Stimulated activated CD8-positive, alpha-beta memory T cell treated with anti-CD3 and anti-CD28 coated beads, Interleukin-12 subunit alpha, Interleukin-12 subunit beta, amount 100 ng/mL, for 24 hours (primary cell): ENCODE results near the gene DOCK7.

ENCODE experiments used
- DNase-seq: peaks from one replicate; pipeline ENCODE4 v3.0.0-alpha.2; 2020; ENCODE audit errors: extremely low read depth

DOCK7 gene

DNA sequence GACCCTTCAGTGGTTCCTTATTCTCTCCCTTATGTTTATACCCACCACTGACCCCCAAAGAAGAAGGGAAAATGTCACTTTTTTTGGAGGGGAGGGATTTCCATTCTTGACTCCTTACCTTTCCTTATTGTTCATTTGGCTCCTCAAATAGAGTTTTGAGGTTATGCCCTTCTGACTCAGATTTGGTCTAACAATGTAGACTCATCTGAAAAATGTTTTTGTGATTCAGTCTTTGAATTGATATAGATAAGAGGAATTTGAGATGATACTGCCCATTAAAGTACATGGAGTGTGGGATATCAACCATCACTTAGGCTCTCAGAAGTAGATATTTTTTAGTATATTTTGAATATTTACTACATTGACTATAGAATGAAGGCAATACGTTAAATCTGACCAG is 235.2 kb downstream of the DOCK7 start:
- no peak for DNase-seq

DNA sequence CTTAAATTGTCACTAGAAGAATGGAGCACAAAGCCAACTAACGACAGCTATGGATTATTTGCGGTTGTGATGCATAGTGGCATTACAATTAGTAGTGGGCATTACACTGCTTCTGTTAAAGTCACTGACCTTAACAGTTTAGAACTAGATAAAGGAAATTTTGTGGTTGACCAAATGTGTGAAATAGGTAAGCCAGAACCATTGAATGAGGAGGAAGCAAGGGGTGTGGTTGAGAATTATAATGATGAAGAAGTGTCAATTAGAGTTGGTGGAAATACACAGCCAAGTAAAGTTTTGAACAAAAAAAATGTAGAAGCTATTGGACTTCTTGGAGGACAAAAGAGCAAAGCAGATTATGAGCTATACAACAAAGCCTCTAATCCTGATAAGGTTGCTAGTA is 237.9 kb downstream of the DOCK7 start:
- DNase-seq, result no peak

DNA sequence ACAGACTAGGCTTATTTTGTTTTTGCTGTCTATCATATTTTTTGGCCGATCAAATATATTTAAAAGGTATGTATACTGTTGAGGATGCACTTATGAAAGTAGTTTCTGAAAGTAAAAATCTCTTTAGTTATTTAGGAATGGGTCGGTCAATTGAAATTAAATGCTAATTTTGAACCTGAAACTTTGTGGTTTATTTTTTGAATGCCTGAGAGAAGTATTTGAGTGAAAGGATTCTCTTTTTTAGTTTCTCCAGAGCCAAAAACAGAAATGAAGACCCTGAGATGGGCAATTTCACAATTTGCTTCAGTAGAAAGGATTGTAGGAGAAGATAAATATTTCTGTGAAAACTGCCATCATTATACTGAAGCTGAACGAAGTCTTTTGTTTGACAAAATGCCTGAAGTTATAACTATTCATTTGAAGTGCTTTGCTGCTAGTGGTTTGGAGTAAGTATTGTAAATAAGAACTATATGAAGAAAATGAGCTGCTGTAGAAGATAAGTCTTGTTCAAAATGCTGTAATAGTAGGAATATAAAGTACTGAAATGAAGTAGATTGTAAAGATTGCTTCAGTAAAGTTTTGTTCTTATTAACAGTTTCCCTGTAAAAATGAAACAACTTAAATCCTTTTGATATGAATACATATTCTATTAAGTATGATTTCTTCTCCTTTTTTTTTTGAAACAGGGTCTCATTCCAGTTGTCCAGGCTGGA is 239.8 kb downstream of the DOCK7 start:
- DNase-seq, result no peak

DNA sequence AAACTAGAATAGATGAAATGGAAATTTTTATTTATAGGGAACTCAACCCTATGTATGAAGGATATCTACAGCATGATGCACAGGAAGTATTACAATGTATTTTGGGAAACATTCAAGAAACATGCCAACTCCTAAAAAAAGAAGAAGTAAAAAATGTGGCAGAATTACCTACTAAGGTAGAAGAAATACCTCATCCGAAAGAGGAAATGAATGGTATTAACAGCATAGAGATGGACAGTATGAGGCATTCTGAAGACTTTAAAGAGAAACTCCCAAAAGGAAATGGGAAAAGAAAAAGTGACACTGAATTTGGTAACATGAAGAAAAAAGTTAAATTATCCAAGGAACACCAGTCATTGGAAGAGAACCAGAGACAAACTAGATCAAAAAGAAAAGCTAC is 243.5 kb downstream of the DOCK7 start:
- DNase-seq, result no peak

DNA sequence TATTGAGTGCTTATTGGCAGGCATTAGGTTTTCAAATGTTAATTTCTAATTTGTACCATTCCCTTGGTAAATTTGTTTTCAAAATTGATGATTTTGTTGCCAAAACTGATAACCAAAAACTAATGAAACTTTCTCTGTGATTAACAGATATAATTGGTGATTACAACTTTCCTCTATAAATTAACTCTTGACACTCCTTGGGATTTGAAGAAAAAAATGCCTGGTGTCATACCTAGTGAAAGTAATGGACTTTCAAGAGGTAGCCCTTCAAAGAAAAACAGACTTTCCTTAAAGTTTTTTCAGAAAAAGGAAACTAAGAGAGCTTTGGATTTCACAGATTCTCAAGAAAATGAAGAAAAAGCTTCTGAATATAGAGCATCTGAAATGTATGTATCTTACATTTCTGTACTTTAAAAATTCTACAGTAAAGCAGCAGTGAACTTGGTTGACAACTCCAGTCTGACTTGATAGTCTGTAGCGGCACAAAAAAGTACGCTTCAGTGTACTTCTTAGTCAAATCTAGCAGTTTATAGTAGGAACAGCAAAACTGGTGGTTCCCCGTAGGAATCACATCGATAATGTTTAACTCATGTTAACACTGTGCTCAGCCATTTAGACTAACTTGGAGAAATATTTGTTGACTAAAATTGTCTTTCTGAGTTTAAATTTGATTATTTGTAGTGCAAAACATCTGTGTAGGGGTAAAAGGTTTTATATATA is 248.4 kb downstream of the DOCK7 start:
- DNase-seq, result no peak

DNA sequence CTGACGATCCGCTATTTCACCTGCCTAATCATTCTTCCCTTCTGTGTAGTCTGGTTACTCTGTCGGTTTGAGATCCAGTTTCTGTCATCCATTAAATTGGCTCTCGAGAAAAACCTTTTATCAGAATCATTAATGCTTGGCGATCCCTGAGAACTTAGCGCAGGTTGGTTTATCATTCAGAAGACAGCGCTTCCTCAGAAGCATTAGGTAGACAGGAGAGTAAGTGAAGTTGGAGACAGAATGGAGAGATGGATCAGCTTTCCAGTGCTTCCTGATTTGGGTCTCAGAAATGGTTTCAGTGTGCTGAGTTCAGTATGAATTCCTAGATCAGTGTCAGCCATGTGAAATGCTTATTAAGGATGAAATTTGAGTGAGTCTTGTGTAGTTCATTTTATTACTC is 250.0 kb downstream of the DOCK7 start:
- no peak for DNase-seq

DNA sequence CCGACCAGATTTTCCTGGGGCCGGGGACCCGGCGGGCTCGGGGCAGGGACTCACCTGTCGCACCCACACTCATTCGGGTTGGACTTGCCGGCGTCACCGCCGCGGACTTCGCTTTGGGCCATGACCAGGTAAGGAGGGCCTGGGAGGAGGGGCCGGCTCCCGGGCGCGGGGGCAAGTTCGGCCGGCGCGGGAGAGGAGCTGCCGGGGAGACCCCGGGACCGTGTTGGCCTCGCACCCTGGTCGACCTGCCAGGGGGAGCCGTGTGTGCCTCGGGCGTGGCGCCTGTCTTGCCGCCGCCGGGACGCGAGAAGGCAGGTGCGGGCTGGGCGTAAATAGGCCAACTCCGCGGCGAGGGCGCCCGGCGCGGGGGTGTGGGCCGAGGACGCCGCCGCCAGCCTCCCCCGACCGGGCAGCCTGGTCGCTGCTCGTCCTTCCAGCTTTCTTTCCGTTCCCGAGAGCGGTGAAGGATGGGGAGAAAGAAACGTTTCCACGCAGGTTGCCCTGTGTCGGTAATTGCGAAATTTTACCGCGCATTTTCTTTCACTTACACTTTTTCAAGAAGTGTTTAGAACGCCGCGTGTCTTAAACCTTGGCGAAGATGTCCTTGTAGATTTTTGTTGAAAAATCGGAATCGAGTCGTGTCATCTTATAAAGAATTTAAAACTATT is 250.8 kb downstream of the DOCK7 start:
- peak; percentile 5 for DNase-seq

DNA sequence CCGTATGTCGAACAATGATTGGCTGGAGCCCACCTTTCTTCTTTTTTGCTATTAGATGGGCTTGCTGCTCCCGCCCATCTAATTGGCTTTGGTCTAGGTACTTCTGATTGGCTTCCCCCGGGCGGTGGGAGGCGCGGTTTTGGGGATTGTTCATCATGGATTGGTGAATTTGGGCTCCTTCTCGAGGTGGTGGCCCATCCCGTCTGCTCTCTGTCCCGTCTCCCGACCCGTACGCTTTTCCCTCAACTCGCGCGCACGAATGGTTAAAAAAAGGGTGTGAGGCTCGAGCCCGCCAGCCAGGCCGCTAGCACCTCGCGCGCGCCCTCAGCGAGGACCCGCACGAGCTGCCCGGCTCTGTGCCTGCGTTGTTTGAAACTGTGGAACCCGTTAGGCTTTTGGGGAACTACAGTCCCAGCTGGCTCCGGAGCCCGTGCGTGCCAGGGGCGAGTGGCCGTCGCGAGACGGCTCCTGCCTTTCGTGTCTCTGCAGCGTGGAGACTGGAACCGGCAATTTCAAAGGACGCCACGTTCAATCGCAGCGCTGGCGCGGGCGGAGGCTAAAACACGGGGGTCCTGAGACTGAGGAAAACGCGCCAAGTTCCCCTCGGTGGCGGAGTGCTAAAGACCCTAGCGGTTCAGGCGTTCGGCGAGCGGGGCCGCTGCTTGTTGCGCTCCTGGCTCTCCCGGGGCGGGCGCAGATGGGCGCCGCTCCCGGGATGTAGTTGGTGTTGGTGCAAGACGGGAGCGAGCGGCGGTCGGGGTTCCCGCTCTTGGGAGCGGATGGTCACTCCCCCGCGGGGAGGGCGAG is 251.5 kb downstream of the DOCK7 start, which contains the start of gene USP1:
USP1 (plus strand) TSS at position 584 of the 807 bp plus-strand sequence. CDS start 2,819 bp downstream, outside the sequence.
- peak; percentile 95 for DNase-seq

DNA sequence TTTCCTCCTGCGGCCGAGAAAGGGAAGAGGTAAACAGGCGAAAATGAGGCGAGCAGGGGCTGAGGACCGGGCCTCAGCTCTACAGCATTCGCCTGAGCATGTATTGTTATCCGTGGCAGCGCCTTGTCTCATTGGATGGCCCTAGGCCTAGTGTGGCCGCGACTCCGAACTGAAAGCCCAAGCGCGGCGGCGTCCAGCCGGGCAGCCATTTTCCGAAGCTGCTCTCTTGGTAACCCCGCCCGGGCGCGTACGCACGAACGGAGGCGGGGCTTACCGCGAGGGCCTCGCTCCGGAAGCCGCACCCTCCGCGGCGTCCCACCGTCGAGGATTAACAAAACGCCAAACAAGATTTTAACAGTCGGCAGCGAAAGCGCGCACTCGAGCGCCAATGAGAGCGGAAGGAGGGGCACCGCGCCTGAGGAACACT is 252.1 kb downstream of the DOCK7 start:
- DNase-seq, result peak; percentile 90

DNA sequence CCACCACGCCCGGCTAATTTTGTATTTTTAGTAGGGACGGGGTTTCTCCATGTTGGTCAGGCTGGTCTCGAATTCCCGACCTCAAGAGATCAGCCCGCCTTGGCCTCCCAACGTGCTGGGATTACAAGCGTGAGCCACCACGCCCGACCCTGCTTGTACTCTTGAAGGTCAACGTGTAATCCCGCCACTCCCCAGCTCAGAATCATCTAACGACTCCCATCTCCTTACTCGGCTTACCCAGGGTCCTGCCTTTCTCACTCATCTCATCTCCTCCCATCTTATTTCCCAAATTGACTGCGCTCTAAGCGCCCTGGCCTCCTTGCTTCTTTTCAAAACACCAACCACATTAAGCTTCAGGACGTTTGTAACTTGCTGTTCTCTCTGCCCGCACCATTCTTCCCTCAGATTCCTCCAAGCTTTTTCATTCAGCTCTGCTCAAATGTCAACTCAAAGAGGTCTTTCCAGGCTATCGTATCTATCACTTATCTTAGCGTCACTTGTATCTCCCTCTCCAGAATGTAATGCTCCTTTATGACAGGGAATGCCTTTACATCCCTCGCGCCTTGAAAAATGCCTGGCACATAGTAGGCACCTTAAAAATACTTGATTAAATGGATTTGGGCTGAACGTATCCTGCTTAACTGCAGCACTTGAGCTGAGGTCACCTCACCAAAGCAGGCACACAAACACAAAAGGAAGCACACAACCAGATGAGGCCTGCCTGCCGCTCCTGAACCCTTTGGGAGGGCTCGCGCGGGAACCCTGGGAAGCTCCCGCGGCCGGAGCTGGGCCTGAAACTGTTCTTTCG is 252.8 kb downstream of the DOCK7 start:
- no peak for DNase-seq

DNA sequence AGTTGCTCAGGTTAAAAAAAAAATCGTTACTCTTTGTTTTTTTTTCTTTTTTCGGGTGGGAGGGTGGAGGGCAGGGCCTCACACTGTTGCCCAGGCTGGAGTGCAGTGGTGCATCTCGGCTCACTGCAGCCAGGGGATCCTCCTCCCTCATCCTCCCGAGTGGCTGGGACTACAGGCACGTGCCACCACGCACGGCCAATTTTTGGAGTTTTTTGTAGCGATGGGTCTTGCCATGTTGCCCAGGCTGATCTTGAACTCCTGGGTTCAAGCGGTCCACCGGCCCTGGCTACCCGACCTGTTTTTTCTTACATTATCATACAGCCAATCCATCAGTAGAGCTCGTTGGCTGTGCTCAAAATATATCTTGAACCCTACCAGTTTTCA is 253.6 kb downstream of the DOCK7 start:
- DNase-seq, result no peak

DNA sequence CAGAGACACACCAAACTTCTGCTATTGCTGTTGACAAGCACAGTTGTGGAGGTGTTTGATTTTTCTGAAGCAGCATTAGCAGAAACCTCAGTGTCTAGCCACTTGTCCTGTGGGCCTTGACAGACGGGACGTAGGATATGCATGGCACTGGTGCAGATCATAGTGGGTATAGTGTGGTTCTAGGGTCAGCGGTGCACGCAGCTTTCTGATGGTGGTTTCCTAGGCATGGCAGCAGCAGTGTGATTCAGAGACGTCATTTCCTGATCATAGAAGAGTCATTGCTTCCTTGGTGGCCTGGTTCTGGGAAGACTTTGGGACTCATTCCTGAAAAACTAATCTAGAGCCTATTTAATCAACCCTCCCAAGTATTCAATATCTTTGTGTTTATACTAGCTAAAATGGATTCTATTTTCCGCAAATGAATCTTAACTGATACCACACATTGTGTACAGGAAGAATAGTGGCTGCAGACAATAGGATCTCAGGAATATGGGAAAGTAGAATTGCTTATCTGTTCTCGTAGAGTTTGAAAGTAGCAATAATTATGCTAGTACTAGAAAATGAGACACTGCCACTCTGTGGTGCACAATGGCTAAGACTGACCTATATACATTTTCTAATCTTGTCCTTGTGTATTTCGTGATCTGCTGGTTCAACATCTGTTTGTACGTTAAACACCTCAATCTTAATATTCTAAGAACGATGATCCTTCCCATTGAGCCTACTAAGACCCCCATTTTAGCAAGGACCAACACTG is 254.1 kb downstream of the DOCK7 start:
- no peak for DNase-seq

DNA sequence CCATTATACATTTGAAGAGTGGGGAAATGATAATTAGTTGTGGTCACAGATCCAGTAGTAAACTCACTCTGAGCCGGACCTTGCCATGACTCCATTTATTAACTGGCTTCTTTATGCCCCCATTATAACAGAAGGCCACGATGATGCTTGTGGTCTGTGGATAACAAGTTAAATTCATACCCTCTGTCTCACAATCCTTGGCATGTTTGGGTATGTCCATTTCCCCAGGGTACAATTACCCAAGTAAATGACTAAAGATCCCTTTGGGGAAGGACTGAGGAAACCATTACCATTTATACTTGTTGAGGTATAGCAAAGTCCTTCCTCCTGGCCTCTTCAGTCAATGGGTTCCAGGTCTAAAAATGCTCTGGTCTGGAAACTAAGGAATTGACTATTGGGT is 258.6 kb downstream of the DOCK7 start:
- DNase-seq, result no peak

DNA sequence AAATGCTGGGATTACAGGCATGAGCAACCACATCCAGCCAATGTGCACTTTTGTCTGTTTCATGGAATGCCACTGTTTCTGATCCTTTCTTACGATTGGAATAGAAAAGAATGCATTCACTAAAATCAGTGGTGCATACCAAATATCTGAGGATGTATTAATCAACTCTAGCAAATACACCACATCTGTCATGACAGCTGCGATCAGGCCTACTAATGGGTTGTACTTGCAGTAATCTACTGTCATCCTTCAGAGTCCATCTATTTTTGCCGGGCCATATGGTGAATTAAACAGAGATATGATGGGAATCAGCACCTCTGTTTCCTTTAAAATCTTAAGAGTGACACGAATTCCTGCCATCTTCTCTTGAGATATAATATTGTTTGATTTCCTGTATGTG is 259.8 kb downstream of the DOCK7 start:
- DNase-seq, result no peak

DNA sequence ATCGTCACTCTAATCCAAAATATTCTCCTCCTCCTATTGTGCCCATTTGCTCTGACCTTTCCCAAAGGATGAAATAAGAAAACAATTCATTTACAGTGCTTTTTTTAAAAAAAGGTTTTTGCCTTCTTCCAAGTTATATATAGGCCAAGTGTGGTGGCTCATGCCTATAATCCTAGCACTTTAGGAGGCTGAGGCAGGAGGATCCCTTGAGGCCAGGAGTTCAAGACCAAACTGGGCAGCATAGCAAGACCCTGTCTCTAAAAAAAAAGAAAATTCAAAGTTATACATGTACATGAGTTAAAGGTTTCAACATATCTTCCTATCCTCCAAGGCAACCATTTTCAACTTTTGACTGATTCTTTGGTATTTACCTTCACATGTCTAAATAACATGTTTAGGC is 261.4 kb downstream of the DOCK7 start:
- no peak for DNase-seq

DNA sequence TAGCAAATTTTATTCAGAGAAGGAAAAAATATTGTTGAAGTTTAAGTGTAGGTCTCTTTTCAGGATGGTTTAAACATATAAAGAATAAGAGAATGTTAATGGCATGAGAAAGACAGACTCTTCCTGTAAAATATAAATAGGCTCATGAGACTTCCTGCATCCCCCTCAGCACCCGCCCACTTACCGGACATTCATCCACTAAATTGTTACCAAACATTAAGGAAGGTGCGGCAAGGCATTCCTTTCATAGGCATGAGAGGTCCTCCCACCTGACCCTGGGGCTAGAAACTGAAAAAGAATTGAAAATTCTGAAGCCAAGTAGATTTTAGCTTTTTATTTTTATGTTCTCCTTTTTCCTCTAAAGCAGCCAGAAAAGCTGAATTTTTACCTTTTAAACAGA is 261.9 kb downstream of the DOCK7 start:
- DNase-seq, result no peak

DNA sequence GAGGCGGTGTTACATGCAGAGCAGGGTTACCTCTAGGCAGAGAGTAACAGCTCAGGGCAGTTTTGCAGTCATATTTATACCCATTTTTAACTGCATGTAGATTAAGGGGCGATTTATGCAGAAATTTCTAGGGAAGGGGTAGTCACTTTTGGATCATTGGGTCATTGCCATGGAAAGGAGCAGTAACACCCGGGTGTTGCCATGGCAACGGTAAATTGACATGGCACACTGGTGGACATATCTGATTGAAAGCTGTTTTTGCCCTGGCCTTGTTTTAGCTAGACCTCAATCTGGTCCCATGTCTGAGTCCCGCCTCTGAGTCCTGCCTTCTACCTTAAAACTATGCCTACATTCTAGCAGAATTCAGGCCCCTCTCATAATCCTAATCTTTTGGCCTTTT is 263.1 kb downstream of the DOCK7 start:
- DNase-seq, result no peak

DNA sequence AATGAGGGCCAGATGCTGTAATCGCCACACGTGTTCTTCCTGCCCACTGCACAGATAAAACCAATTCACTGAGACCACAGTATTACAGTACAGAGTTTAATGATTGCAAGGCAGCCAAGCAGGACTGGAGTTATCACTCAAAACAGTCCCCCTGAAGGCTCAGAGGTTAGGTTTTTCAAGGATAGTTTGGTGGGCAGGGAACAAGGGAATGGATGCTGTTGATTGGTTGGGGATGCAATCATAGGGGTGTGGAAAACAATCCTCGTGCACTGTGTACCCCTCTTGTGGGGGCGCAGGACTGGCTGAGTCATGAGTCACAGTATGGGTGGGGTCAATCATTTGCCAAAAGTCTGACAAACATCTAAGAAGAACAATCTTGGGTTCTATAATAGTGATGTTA is 263.8 kb downstream of the DOCK7 start:
- DNase-seq, result no peak

DNA sequence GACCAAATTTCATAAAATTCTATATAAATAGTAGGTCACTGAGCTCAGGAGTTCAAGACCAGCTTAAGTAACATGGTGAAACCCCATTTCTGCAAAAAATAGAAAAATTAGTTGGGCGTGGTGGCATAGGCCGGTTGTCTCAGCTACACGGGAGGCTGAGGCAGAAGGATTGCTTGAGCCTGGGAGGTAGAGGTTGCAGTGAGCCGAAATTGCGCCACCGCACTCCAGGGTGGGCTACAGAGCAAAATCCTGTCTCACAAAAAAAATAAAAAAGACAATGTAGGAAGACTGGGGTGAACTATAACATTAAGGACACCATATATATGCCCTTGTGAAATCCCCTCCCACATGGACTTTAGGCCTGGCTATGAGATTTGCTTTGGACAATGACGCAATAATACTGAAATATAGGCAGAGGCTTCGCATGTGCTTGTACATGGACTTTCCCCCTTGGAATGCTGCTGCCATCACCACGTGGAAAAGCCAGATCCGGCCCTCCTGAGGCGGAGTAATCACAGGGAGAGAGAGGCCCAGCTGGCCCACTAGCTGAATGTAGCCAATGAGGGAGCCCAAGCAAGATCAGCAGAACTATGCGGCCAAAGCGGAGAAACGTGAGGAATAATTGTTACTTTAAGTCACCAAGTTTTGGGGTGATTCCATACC is 264.5 kb downstream of the DOCK7 start:
- no peak for DNase-seq

DNA sequence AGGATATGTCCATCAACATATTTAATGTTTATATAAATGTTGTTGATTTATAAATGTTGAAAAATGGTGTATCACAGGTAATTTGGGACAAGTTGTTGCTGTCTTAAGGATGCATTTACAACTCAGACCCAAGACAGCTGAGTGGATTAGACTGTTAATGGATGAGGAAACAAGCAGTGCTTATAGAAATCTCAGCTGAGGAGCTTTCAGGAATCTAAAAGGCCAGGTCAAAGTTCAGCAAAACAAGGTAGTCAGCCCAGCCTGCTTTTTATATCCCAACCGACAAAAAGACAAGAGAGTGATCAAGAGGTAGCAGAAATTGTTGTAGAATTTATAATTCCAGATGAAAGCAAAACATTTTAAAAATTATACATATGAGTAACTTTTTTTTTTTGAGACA is 268.0 kb downstream of the DOCK7 start:
- no peak for DNase-seq
